Epithelial cell of proximal tubule (primary cell): ENCODE data around the gene EFNA2. TPM values are rescaled to one million over a fixed set of nuclear protein-coding genes. Genes with fewer than 3 reads are reported as not detected.

ENCODE experiments used
- DNase-seq: peaks from one replicate; pipeline ENCODE4 v3.0.0-alpha.2; 2011; ENCODE audit warnings: low read depth
- H3K4me3 ChIP-seq: 2 replicates; pipeline ENCODE4 v1.5.1; 2011; ENCODE audit warnings: low read depth, mild to moderate bottlenecking, low read length
- CTCF ChIP-seq: conservative IDR thresholded peaks from 2 replicates; pipeline ENCODE4 v1.5.1; 2012; ENCODE audit warnings: low read depth, mild to moderate bottlenecking, low read length
- total RNA-seq: library from RNA; depleted of rRNA; stranded (reverse); fragments of >200 nt; gene quantifications from 2 replicates; pipeline ENCODE4 v1.2.3, GENCODE V29; 2015

Gene EFNA2
- total RNA-seq, 1 donor from 2014 or later: 0.23 TPM

GRCh38 chr19:1288833-1289685, 3.4 kb downstream of the EFNA2 start:
- TF ChIP-seq CTCF: no peak
- no peak overlapping the region for H3K4me3 ChIP-seq
- no peak for DNase-seq

- TF ChIP-seq CTCF: no peak
- DNase-seq: no peak
- H3K4me3 ChIP-seq: no peak overlapping the region
Observed at GRCh38 chr19:1289686-1290025, 4.0 kb downstream of the EFNA2 start.

GRCh38 chr19:1290196-1290702, 4.6 kb downstream of the EFNA2 start:
- no peak for TF ChIP-seq CTCF
- H3K4me3 ChIP-seq: no peak overlapping the region
- no peak for DNase-seq

- no peak overlapping the region for H3K4me3 ChIP-seq
- DNase-seq: no peak
- no peak for TF ChIP-seq CTCF
Observed at GRCh38 chr19:1290703-1291651, 5.3 kb downstream of the EFNA2 start.

GRCh38 chr19:1291761-1292418, 6.2 kb downstream of the EFNA2 start:
- no peak for TF ChIP-seq CTCF
- no peak for DNase-seq
- no peak overlapping the region for H3K4me3 ChIP-seq

GRCh38 chr19:1292419-1293151, 6.9 kb downstream of the EFNA2 start:
- no peak for TF ChIP-seq CTCF
- no peak overlapping the region for H3K4me3 ChIP-seq
- no peak for DNase-seq
